Spinal cord (tissue), 10 donors: ENCODE results near the gene BMPR2. TPM values are rescaled to one million over a fixed set of nuclear protein-coding genes. Genes with fewer than 3 reads are reported as not detected.
"Not testable (repeated sequence)": the region's sequence is repeated elsewhere in the genome, so short reads cannot be mapped to it uniquely, and the experiment has no call there.

Source experiments
- DNase-seq, 6 donors: peaks; one replicate each; pipeline versions ENCODE4 v3.0.0 to v3.0.0-alpha.2; 2013 to 2015; ENCODE audit warnings: low spot score in 6 of 6, low read depth in 4 of 6
- H3K27ac ChIP-seq: one replicate; pipeline ENCODE4 v1.5.1; 2013; ENCODE audit warnings: low read depth, low read length, control low read depth
- H3K27me3 ChIP-seq: one replicate; pipeline ENCODE4 v1.6.1; 2013; ENCODE audit warnings: low read length; ENCODE audit not compliant: control insufficient read depth, insufficient read depth
- H3K36me3 ChIP-seq: one replicate; pipeline ENCODE4 v1.6.1; 2013; ENCODE audit warnings: low read length; ENCODE audit not compliant: control insufficient read depth, insufficient read depth
- H3K4me1 ChIP-seq: one replicate; pipeline ENCODE4 v1.6.1; 2013; ENCODE audit warnings: low read length; ENCODE audit not compliant: control insufficient read depth, insufficient read depth
- H3K4me3 ChIP-seq: one replicate; pipeline ENCODE4 v1.5.1; 2013; ENCODE audit warnings: low read depth, low read length, control low read depth
- H3K9me3 ChIP-seq: one replicate; pipeline ENCODE4 v1.6.1; 2013; ENCODE audit warnings: low read length; ENCODE audit not compliant: control insufficient read depth, insufficient read depth
- WGBS: methylation state at CpG from one replicate; pipeline ENCODE4 v1.1.5; 2013; ENCODE audit warnings: missing lambda C conversion rate; ENCODE audit not compliant: insufficient coverage; 5-methylcytosine and 5-hydroxymethylcytosine counted together
- polyA plus RNA-seq, 2 donors: library from polyadenylated mRNA; unstranded; fragments of 120-200 nt; gene quantifications; one replicate each; pipeline ENCODE4 v1.2.1, GENCODE V29; 2013; ENCODE audit not compliant: insufficient read length in 2 of 2
- total RNA-seq, 2 donors: library from RNA; depleted of rRNA in 1 of 2; stranded (reverse); fragments of 120-200 nt in 1 of 2; fragments of >200 nt in 1 of 2; gene quantifications; one replicate each; pipeline versions ENCODE4 v1.2.3 to v1.2.4, GENCODE V29; 2013 to 2014
- donor health status: healthy.

BMPR2 gene
- total and polyA plus RNA-seq, 4 donors, result 44.5 to 105 (median 54.5) TPM

DNA sequence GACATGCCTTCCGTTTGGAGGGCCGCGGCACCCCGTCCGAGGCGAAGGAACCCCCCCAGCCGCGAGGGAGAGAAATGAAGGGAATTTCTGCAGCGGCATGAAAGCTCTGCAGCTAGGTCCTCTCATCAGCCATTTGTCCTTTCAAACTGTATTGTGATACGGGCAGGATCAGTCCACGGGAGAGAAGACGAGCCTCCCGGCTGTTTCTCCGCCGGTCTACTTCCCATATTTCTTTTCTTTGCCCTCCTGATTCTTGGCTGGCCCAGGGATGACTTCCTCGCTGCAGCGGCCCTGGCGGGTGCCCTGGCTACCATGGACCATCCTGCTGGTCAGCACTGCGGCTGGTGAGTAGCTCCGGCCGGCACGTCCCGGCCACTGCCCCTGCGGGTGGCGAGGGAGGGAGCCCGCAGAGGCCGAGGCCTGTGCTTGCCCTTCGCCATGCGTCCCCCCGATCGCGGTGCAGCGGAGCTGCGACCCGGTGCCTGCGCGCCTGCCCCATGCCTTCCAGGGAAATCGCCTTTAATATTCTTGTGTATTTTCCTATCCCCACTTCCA is 1.2 kb downstream of the BMPR2 start:
- DNase-seq, result peak in 3 of 6 donors; percentile 46 to 59 (median 51)
- WGBS, result 0% methylated on average over 29 of the region's 38 CpGs
- Histone ChIP-seq H3K27ac (peak overlapping the region; percentile 99), H3K4me1 (peaks cover 25% of the 10 kb centered on the region), H3K4me3 (peak overlapping the region; percentile 96), H3K9me3 (no peaks in the 10 kb centered on the region), H3K36me3 (no peaks in the 10 kb centered on the region), H3K27me3 (no peaks in the 10 kb centered on the region)

DNA sequence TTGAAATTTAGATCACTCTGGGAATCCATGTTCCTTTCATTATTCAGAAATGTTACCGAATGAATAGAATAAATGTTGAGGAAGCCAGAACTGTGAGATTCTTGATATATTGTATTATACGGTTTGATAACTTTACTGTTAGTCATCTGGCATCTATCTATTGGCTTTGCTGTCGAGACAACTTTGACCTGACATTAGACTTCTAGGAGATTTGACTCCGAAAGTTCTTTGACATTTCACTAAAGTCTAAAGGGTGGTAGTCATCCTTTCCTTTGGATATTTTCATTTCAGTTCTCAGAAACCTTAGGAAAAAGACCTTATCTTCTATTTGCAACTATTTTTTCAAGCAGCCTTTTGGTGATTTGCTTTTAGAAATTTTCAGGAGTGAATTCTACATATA is 1.9 kb downstream of the BMPR2 start:
- no peaks in the 10 kb centered on the region for H3K36me3 ChIP-seq
- H3K4me1 ChIP-seq, result peaks cover 25% of the 10 kb centered on the region
- 0% methylated on average over 1 of the region's 4 CpGs for WGBS
- no peaks in the 10 kb centered on the region for H3K27me3 ChIP-seq
- peak overlapping the region; percentile 96 for H3K4me3 ChIP-seq
- peak in 3 of 6 donors; percentile 16 to 29 (median 21) for DNase-seq
- no peaks in the 10 kb centered on the region for H3K9me3 ChIP-seq
- peak overlapping the region; percentile 99 for H3K27ac ChIP-seq

DNA sequence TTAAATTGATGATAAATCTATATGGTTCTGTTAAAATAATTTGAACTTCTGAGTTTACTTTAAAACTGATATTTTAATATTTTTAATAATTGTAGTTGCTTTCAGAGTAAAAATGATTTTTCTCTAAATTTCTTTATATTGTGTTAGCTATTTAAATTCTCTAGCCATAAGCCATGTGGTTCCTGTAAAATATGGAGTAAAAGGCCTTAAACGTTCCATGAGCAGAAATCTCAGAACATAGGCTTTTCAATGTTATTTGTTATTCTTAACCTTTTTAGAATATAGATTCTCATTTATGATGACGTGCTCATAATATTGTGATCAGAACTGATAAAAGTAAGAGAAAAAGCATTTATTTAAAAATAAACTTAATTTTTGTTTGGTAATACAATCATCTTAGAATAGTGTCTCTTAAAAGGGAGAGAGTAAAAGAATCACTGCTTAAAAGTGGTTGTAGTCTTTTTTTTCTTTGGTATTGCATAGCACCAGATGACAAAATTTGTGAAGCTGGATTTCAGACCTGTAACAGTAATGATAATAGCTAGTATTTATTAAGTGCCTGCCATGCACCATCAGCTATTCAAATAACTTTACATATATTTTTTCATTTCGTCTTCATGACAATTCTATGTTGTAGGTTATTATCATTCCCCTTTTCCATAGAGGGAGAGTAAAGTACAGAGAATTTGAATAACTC is 2.7 kb downstream of the BMPR2 start:
- no CpG with 5 or more reads among the region's 3 CpGs for WGBS
- DNase-seq, result peak in 3 of 6 donors; percentile 17 to 26 (median 24)
- Histone ChIP-seq H3K27ac (peak overlapping the region; percentile 99), H3K4me3 (peak overlapping the region; percentile 96), H3K9me3 (no peaks in the 10 kb centered on the region), H3K4me1 (peaks cover 29% of the 10 kb centered on the region), H3K27me3 (no peaks in the 10 kb centered on the region), H3K36me3 (no peaks in the 10 kb centered on the region)

DNA sequence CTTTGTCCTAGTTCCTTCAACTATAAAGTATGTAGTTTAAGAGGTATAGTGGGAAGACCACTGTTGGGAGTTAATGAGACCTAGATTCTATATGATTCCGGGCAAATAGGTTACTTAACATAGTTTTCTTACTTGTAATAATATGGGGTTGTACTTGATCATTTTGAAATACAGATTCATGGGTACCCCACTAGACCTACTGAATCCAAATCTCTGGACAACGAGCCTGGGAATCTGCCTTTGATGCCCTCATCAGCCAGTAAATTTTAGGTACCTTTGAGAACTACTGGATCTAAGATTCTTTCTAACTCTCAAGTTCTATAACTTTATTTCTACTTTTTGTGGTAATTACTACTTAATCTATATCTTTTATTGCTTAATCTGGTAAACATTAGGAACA is 6.6 kb downstream of the BMPR2 start:
- Histone ChIP-seq H3K4me3 (no peak overlapping the region), H3K4me1 (peaks cover 20% of the 10 kb centered on the region), H3K27ac (no peak overlapping the region), H3K36me3 (no peaks in the 10 kb centered on the region), H3K27me3 (no peaks in the 10 kb centered on the region), H3K9me3 (no peaks in the 10 kb centered on the region)
- WGBS, result no CpG with 5 or more reads among the region's 2 CpGs
- DNase-seq, result no peak

DNA sequence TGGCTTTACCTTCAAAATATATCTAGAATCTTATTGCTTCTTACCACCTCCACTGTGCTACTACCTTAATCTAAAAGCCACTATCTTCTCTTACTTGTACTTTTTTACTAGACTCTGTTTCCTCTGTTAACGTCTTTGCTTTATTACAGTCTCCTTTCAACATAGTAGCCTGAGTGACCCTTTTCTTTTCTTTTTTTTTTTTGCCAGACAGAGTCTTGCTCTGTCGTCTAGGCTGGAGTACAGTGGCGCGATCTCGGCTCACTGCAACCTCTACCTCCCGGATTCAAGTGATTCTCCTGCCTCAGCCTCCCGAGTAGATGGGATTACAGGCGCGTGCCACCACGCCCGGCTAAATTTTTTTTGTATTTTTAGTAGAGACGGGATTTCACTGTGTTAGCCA is 10.4 kb downstream of the BMPR2 start:
- not testable (repeated sequence) for H3K36me3 ChIP-seq, H3K9me3 ChIP-seq, H3K27ac ChIP-seq, H3K27me3 ChIP-seq, H3K4me1 ChIP-seq, DNase-seq, H3K4me3 ChIP-seq
- WGBS, result 59% methylated on average over 2 of the region's 12 CpGs

DNA sequence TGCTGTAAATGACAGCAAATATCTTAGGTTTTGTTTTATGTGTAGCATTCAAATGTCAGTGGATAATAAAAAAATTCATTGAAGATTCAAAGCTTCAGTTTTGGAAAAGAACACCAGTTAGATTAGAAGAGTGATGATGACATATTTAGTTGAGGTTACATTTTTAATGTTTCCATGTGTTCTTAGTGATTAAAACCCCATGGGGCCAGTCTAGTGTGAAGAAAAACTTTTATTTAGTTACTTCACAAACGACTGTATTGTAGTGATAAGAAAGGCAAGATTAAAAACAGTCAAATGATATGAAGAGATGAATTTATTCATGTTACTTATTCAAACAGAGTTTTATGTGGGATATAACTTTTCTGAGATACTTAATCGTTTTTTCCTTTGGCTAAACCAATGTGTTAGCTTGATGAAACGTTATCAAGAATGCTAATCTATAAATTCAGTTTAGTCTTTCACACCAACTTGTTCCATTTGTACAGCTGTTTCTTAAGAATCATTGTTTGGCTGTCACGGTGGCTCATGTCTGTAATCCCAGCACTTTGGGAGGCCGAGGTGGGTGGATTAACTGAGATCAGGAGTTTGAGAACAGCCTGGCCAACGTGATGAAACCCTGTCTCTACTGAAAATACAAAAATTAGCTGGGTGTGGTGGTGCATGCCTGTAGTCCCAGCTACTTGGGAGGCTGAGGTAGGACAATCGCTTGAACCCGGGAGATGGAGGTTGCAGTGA is 11.6 kb downstream of the BMPR2 start:
- Histone ChIP-seq H3K9me3 (no peaks in the 10 kb centered on the region), H3K4me1 (peaks cover 5% of the 10 kb centered on the region), H3K27me3 (no peaks in the 10 kb centered on the region), H3K27ac (no peak overlapping the region), H3K4me3 (no peak overlapping the region), H3K36me3 (peaks cover 3% of the 10 kb centered on the region)
- no peak for DNase-seq
- 60% methylated on average over 2 of the region's 8 CpGs for WGBS

DNA sequence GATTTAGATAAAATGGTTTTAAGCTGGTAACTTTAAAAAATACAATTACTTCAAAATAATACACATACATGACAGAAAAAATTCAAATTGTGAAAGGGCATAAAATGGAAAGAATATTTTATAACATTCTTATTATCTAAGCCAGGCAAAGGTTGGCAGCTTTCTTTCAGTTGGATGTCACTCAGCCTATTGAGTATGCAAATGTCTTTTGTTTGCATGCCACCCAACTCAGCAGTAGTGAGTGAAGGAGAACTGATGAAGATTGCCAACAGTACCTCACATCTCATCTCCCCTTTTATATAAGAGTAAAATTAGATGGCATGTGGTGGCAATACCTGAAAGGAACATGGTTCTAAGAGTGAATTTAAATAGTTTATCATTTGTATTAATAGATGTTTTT is 24.8 kb downstream of the BMPR2 start:
- Histone ChIP-seq H3K4me1 (peaks cover 6% of the 10 kb centered on the region), H3K27ac (no peak overlapping the region), H3K4me3 (no peak overlapping the region), H3K27me3 (no peaks in the 10 kb centered on the region), H3K9me3 (no peaks in the 10 kb centered on the region), H3K36me3 (peaks cover 3% of the 10 kb centered on the region)
- peak in 2 of 6 donors; percentile 26 to 67 for DNase-seq

DNA sequence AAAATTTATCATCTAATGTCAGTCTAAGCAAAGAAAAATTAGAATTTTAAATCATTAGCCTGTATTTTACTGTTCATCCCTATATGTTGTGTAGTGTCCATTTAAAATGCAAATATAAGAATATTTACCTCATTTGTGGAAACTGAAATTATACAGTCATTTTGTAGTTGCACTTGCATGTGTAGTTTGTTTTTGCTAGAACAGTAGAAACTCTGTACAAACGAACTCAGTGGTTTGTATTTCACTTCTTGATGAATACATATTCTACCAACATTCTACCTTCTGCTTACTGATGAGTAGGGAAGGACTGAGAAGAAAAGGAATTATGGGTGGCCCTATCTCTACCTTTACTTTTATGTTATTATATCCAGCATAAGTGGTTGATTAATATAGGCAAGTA is 29.7 kb downstream of the BMPR2 start:
- no peaks in the 10 kb centered on the region for H3K27me3 ChIP-seq
- WGBS, result no CpG with 5 or more reads among the region's 1 CpG
- no peak overlapping the region for H3K27ac ChIP-seq
- peaks cover 3% of the 10 kb centered on the region for H3K36me3 ChIP-seq
- no peak overlapping the region for H3K4me3 ChIP-seq
- H3K4me1 ChIP-seq, result peaks cover 8% of the 10 kb centered on the region
- H3K9me3 ChIP-seq, result no peaks in the 10 kb centered on the region
- DNase-seq, result no peak

DNA sequence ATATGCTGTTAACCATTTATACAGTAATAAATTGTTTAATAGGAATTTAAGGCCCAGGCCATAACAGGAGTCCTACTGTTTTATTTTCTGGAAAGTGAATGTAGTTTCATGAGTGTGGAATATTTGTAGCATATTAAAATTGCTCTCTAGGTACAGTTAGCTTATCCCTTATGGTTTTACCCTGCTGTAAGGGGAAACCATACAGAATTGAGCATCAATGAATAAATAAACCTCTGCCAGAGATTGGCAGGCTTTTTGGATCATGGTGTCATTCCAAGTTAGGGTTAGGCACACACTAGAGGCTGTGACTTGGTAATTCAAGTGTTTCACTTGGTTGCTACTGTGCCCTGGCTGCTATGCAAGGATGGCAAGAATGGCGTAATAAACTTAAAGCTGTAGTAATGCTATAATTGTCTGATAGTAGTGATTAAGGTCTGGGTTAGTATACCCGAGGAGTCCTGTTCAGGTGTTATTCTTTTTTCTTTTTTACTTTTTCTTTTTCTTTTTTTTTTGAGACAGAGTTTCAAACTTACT is 30.4 kb downstream of the BMPR2 start:
- H3K36me3 ChIP-seq, result peaks cover 3% of the 10 kb centered on the region
- 71% methylated on average over 1 of the region's 2 CpGs for WGBS
- DNase-seq, result peak in 1 of 6 donors; percentile 61

More for the DNA sequence above, 30.4 kb downstream of the BMPR2 start:
- H3K4me1 ChIP-seq, result peaks cover 8% of the 10 kb centered on the region
- no peaks in the 10 kb centered on the region for H3K27me3 ChIP-seq
- H3K9me3 ChIP-seq, result no peaks in the 10 kb centered on the region
- no peak overlapping the region for H3K27ac ChIP-seq
- no peak overlapping the region for H3K4me3 ChIP-seq
